ENCODE data around the gene EIPR1.

Gene EIPR1

GRCh38 chr2:3265471-3265870, 112.1 kb downstream of the EIPR1 start:
- Histone ChIP-seq H3K4me3 (ENCODE audit: insufficient read length, low read depth) (no peak overlapping the region), H3K9ac (ENCODE audit: insufficient read length, low read depth) (no peak overlapping the region), H3K4me1 (ENCODE audit: insufficient read depth, insufficient read length) (peaks cover 9% of the 10 kb centered on the region), H3K27me3 (ENCODE audit: insufficient read depth, insufficient read length) (no peaks in the 10 kb centered on the region), H3K36me3 (ENCODE audit: insufficient read depth, insufficient read length, low read length) (peaks cover 3% of the 10 kb centered on the region), H3K9me3 (ENCODE audit: insufficient read depth, low read length) (no peaks in the 10 kb centered on the region)
- no peak for DNase-seq (ENCODE audit: low read depth, low spot score)
- TF ChIP-seq ZNF274 (IDR thresholded peaks at IDR 0.05; ENCODE audit: low read depth, low read length) (no peak), SUZ12 (IDR thresholded peaks at IDR 0.05; ENCODE audit: extremely low read depth, insufficient read depth, insufficient read length) (no peak), YY1 (IDR thresholded peaks at IDR 0.05; ENCODE audit: insufficient read depth, insufficient read length) (no peak)

- peaks cover 9% of the 10 kb centered on the region for H3K4me1 ChIP-seq (ENCODE audit: insufficient read depth, insufficient read length)
- DNase-seq (ENCODE audit: low read depth, low spot score) = no peak
- no peak overlapping the region for H3K9ac ChIP-seq (ENCODE audit: insufficient read length, low read depth)
- H3K4me3 ChIP-seq (ENCODE audit: insufficient read length, low read depth) = no peak overlapping the region
- TF ChIP-seq ZNF274 (IDR thresholded peaks at IDR 0.05; ENCODE audit: low read depth, low read length) = no peak
- TF ChIP-seq YY1 (IDR thresholded peaks at IDR 0.05; ENCODE audit: insufficient read depth, insufficient read length) = no peak
- no peak for TF ChIP-seq SUZ12 (IDR thresholded peaks at IDR 0.05; ENCODE audit: extremely low read depth, insufficient read depth, insufficient read length)
- no peaks in the 10 kb centered on the region for H3K27me3 ChIP-seq (ENCODE audit: insufficient read depth, insufficient read length)
- no peaks in the 10 kb centered on the region for H3K36me3 ChIP-seq (ENCODE audit: insufficient read depth, insufficient read length, low read length)
- no peaks in the 10 kb centered on the region for H3K9me3 ChIP-seq (ENCODE audit: insufficient read depth, low read length)
Measured at GRCh38 chr2:3264010-3264744, 113.4 kb downstream of the EIPR1 start.

GRCh38 chr2:3263487-3263886, 114.1 kb downstream of the EIPR1 start:
- no peak for DNase-seq (ENCODE audit: low read depth, low spot score)
- Histone ChIP-seq H3K4me1 (ENCODE audit: insufficient read depth, insufficient read length) (peaks cover 9% of the 10 kb centered on the region), H3K9me3 (ENCODE audit: insufficient read depth, low read length) (no peaks in the 10 kb centered on the region), H3K9ac (ENCODE audit: insufficient read length, low read depth) (no peak overlapping the region), H3K4me3 (ENCODE audit: insufficient read length, low read depth) (no peak overlapping the region), H3K36me3 (ENCODE audit: insufficient read depth, insufficient read length, low read length) (no peaks in the 10 kb centered on the region), H3K27me3 (ENCODE audit: insufficient read depth, insufficient read length) (no peaks in the 10 kb centered on the region)
- TF ChIP-seq SUZ12 (IDR thresholded peaks at IDR 0.05; ENCODE audit: extremely low read depth, insufficient read depth, insufficient read length) = no peak
- TF ChIP-seq ZNF274 (IDR thresholded peaks at IDR 0.05; ENCODE audit: low read depth, low read length) = no peak
- no peak for TF ChIP-seq YY1 (IDR thresholded peaks at IDR 0.05; ENCODE audit: insufficient read depth, insufficient read length)

GRCh38 chr2:3262437-3263388, 114.9 kb downstream of the EIPR1 start:
- no peaks in the 10 kb centered on the region for H3K9me3 ChIP-seq (ENCODE audit: insufficient read depth, low read length)
- no peaks in the 10 kb centered on the region for H3K36me3 ChIP-seq (ENCODE audit: insufficient read depth, insufficient read length, low read length)
- no peak overlapping the region for H3K4me3 ChIP-seq (ENCODE audit: insufficient read length, low read depth)
- TF ChIP-seq SUZ12 (IDR thresholded peaks at IDR 0.05; ENCODE audit: extremely low read depth, insufficient read depth, insufficient read length) = no peak
- no peak for TF ChIP-seq YY1 (IDR thresholded peaks at IDR 0.05; ENCODE audit: insufficient read depth, insufficient read length)
- no peak for TF ChIP-seq ZNF274 (IDR thresholded peaks at IDR 0.05; ENCODE audit: low read depth, low read length)
- H3K27me3 ChIP-seq (ENCODE audit: insufficient read depth, insufficient read length) = no peaks in the 10 kb centered on the region
- peaks cover 9% of the 10 kb centered on the region for H3K4me1 ChIP-seq (ENCODE audit: insufficient read depth, insufficient read length)
- DNase-seq (ENCODE audit: low read depth, low spot score) = no peak
- H3K9ac ChIP-seq (ENCODE audit: insufficient read length, low read depth) = no peak overlapping the region

- TF ChIP-seq YY1 (IDR thresholded peaks at IDR 0.05; ENCODE audit: insufficient read depth, insufficient read length) = no peak
- TF ChIP-seq ZNF274 (IDR thresholded peaks at IDR 0.05; ENCODE audit: low read depth, low read length) = no peak
- no peak for TF ChIP-seq SUZ12 (IDR thresholded peaks at IDR 0.05; ENCODE audit: extremely low read depth, insufficient read depth, insufficient read length)
- Histone ChIP-seq H3K9ac (ENCODE audit: insufficient read length, low read depth) (no peak overlapping the region), H3K4me1 (ENCODE audit: insufficient read depth, insufficient read length) (peaks cover 6% of the 10 kb centered on the region), H3K4me3 (ENCODE audit: insufficient read length, low read depth) (no peak overlapping the region), H3K36me3 (ENCODE audit: insufficient read depth, insufficient read length, low read length) (peaks cover 2% of the 10 kb centered on the region), H3K27me3 (ENCODE audit: insufficient read depth, insufficient read length) (no peaks in the 10 kb centered on the region), H3K9me3 (ENCODE audit: insufficient read depth, low read length) (no peaks in the 10 kb centered on the region)
- DNase-seq (ENCODE audit: low read depth, low spot score) = no peak
Measured at GRCh38 chr2:3261511-3261910, 116.1 kb downstream of the EIPR1 start.

GRCh38 chr2:3260959-3261358, 116.7 kb downstream of the EIPR1 start:
- peaks cover 3% of the 10 kb centered on the region for H3K36me3 ChIP-seq (ENCODE audit: insufficient read depth, insufficient read length, low read length)

GRCh38 chr2:3257826-3258225, 119.8 kb downstream of the EIPR1 start:
- TF ChIP-seq SUZ12 (IDR thresholded peaks at IDR 0.05; ENCODE audit: extremely low read depth, insufficient read depth, insufficient read length) (no peak), ZNF274 (IDR thresholded peaks at IDR 0.05; ENCODE audit: low read depth, low read length) (no peak), YY1 (IDR thresholded peaks at IDR 0.05; ENCODE audit: insufficient read depth, insufficient read length) (no peak)
- Histone ChIP-seq H3K4me3 (ENCODE audit: insufficient read length, low read depth) (no peak overlapping the region), H3K9ac (ENCODE audit: insufficient read length, low read depth) (no peak overlapping the region), H3K9me3 (ENCODE audit: insufficient read depth, low read length) (no peaks in the 10 kb centered on the region), H3K4me1 (ENCODE audit: insufficient read depth, insufficient read length) (peaks cover 3% of the 10 kb centered on the region), H3K27me3 (ENCODE audit: insufficient read depth, insufficient read length) (no peaks in the 10 kb centered on the region), H3K36me3 (ENCODE audit: insufficient read depth, insufficient read length, low read length) (peaks cover 9% of the 10 kb centered on the region)
- no peak for DNase-seq (ENCODE audit: low read depth, low spot score)

More at GRCh38 chr2:3260959-3261358, 116.7 kb downstream of the EIPR1 start:
- peaks cover 3% of the 10 kb centered on the region for H3K4me1 ChIP-seq (ENCODE audit: insufficient read depth, insufficient read length)
- no peak for DNase-seq (ENCODE audit: low read depth, low spot score)
- H3K9ac ChIP-seq (ENCODE audit: insufficient read length, low read depth) = no peak overlapping the region
- no peak overlapping the region for H3K4me3 ChIP-seq (ENCODE audit: insufficient read length, low read depth)
- TF ChIP-seq ZNF274 (IDR thresholded peaks at IDR 0.05; ENCODE audit: low read depth, low read length) (no peak), SUZ12 (IDR thresholded peaks at IDR 0.05; ENCODE audit: extremely low read depth, insufficient read depth, insufficient read length) (no peak), YY1 (IDR thresholded peaks at IDR 0.05; ENCODE audit: insufficient read depth, insufficient read length) (no peak)
- H3K27me3 ChIP-seq (ENCODE audit: insufficient read depth, insufficient read length) = no peaks in the 10 kb centered on the region
- no peaks in the 10 kb centered on the region for H3K9me3 ChIP-seq (ENCODE audit: insufficient read depth, low read length)
